ENCODE data around the gene EDN3. TPM values are rescaled to one million over a fixed set of nuclear protein-coding genes. Genes with fewer than 3 reads are reported as not detected.
"Not testable (repeated sequence)": the region's sequence is repeated elsewhere in the genome, so short reads cannot be mapped to it uniquely, and the experiment has no call there.

EDN3 gene
- total RNA-seq, 1 experiment from 2014 or later: 97.6 TPM

- Histone ChIP-seq H3K9me3 (replicated peaks) (no peaks in the 10 kb centered on the region), H3K4me3 (no peak overlapping the region), H3K4me1 (peaks cover 56% of the 10 kb centered on the region), H3K27me3 (no peaks in the 10 kb centered on the region), H3K27ac (peak overlapping the region; percentile 96), H3K36me3 (no peaks in the 10 kb centered on the region)
- DNase-seq: peak; percentile 61 to 87
Observed at GRCh38 chr20:59335377-59335776, 35.0 kb downstream of the EDN3 start.

DNA sequence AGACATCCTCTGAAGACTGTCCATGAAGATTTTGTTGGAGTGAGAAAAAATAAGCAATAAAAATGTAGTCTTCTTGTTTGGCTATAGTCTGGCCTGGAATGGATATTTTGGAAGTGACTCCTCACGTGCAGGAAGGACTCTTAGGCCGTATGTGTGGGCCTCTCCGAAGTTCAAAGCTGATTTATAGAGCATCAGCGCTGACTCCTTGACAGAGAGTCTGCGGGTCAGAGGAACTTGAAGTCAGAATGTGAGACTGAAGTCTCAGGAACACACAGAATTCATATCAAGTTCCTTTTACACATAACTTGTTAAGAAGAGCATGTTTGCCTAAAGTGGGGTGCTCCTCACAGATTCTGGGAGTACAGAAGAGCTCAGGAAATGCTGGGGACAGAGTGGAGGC lies 36.1 kb downstream of the EDN3 start:
- Histone ChIP-seq H3K36me3 (no peaks in the 10 kb centered on the region), H3K27ac (peak overlapping the region; percentile 96), H3K27me3 (no peaks in the 10 kb centered on the region), H3K4me1 (peaks cover 61% of the 10 kb centered on the region), H3K4me3 (no peak overlapping the region), H3K9me3 (replicated peaks) (no peaks in the 10 kb centered on the region)
- peak in 1 of 2 experiments; percentile 54 for DNase-seq

- H3K27me3 ChIP-seq; DNase-seq; H3K36me3 ChIP-seq; H3K27ac ChIP-seq; H3K4me3 ChIP-seq; H3K9me3 ChIP-seq (replicated peaks): not testable (repeated sequence)
- H3K4me1 ChIP-seq: peaks cover 72% of the 10 kb centered on the region
Observed at GRCh38 chr20:59338444-59338843, 38.0 kb downstream of the EDN3 start.

- H3K9me3 ChIP-seq (replicated peaks): peaks cover 5% of the 10 kb centered on the region; the same call in 1 of the 2 replicates
- H3K36me3 ChIP-seq: no peaks in the 10 kb centered on the region
- H3K4me1 ChIP-seq: peaks cover 61% of the 10 kb centered on the region
- no peaks in the 10 kb centered on the region for H3K27me3 ChIP-seq
- peak; percentile 94 to 99 for DNase-seq
- H3K27ac ChIP-seq: peak overlapping the region; percentile 54
- H3K4me3 ChIP-seq: no peak overlapping the region
Observed at GRCh38 chr20:59340201-59340885, 39.9 kb downstream of the EDN3 start.

DNA sequence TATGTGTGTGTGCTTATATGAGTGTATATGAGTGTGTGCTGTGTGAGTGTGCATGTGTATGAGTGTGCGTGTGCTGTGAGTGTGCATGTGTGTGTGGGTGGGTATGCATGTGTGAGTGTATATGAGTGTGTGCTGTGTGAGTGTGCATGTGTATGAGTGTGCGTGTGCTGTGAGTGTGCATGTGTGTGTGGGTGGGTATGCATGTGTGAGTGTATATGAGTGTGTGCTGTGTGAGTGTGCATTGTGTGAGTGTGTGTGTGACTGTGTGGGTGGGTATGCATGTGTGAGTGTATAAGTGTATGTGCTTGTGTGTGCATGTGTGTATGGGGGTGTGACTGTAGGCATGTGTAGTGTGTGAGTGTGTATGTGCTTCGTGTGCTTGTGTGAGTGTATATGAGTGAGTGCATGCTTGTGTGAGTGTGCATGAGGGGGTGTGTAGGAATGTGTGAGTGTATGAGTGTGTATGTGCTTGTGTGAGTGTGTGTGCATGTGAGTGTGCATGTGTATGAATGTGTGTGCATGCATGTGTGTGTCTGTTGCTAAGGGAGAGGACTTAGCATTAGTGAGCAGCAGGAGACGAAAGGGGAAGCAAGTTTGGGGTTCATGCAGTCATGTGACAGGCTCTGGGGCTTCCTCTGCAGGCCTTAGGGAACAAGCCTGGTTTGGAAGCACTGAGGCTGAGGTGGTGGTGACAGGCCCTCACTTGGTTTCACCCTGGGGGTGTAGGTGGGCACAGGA lies 41.0 kb downstream of the EDN3 start:
- peaks cover 50% of the 10 kb centered on the region for H3K4me1 ChIP-seq
- H3K27me3 ChIP-seq; H3K36me3 ChIP-seq; H3K9me3 ChIP-seq (replicated peaks); DNase-seq: not testable (repeated sequence)
- peak overlapping the region; percentile 66 for H3K27ac ChIP-seq
- peak overlapping the region; percentile 10; the same call in 1 of the 2 replicates for H3K4me3 ChIP-seq

- Histone ChIP-seq H3K4me3 (peak overlapping the region; percentile 10), H3K27ac (peak overlapping the region; percentile 66), H3K4me1 (peaks cover 43% of the 10 kb centered on the region), H3K36me3 (no peaks in the 10 kb centered on the region), H3K27me3 (no peaks in the 10 kb centered on the region), H3K9me3 (replicated peaks) (peaks cover 5% of the 10 kb centered on the region; the same call in 1 of the 2 replicates)
- DNase-seq: peak; percentile 95 to 98
Observed at GRCh38 chr20:59342023-59342957, 41.9 kb downstream of the EDN3 start.

- Histone ChIP-seq H3K36me3 (no peaks in the 10 kb centered on the region), H3K9me3 (replicated peaks) (peaks cover 5% of the 10 kb centered on the region; the same call in 1 of the 2 replicates), H3K4me1 (peaks cover 24% of the 10 kb centered on the region), H3K27me3 (no peaks in the 10 kb centered on the region), H3K4me3 (no peak overlapping the region), H3K27ac (no peak overlapping the region)
- no peak for DNase-seq
Observed at GRCh38 chr20:59346061-59346460, 45.6 kb downstream of the EDN3 start.

DNA sequence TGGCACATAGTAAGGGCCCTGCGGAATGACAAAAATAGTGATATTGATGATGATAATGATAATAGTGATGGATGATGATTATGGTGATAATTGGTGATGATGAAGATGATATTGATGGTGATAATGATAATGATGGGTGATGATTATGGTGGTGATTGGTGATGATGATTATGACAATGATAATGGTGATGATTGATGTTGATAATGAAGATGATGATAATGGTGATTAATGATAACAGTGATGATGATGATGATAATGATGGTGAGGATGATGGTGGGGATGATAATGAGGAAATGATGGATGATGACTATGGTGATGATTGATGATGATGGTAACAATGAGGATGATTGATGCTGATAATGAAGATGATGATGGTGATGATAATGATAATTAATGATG lies 48.9 kb downstream of the EDN3 start:
- Histone ChIP-seq H3K27ac (no peak overlapping the region), H3K4me3 (no peak overlapping the region), H3K9me3 (replicated peaks) (no peaks in the 10 kb centered on the region; the same call in 1 of the 2 replicates), H3K27me3 (no peaks in the 10 kb centered on the region), H3K4me1 (peaks cover 2% of the 10 kb centered on the region; the same call in 1 of the 2 replicates), H3K36me3 (no peaks in the 10 kb centered on the region)
- no peak for DNase-seq

GRCh38 chr20:59350330-59351156 lies 50.1 kb downstream of the EDN3 start:
- Histone ChIP-seq H3K27me3 (no peaks in the 10 kb centered on the region), H3K9me3 (replicated peaks) (no peaks in the 10 kb centered on the region), H3K36me3 (no peaks in the 10 kb centered on the region), H3K27ac (no peak overlapping the region), H3K4me1 (peaks cover 2% of the 10 kb centered on the region; the same call in 1 of the 2 replicates), H3K4me3 (no peak overlapping the region)
- no peak for DNase-seq

DNA sequence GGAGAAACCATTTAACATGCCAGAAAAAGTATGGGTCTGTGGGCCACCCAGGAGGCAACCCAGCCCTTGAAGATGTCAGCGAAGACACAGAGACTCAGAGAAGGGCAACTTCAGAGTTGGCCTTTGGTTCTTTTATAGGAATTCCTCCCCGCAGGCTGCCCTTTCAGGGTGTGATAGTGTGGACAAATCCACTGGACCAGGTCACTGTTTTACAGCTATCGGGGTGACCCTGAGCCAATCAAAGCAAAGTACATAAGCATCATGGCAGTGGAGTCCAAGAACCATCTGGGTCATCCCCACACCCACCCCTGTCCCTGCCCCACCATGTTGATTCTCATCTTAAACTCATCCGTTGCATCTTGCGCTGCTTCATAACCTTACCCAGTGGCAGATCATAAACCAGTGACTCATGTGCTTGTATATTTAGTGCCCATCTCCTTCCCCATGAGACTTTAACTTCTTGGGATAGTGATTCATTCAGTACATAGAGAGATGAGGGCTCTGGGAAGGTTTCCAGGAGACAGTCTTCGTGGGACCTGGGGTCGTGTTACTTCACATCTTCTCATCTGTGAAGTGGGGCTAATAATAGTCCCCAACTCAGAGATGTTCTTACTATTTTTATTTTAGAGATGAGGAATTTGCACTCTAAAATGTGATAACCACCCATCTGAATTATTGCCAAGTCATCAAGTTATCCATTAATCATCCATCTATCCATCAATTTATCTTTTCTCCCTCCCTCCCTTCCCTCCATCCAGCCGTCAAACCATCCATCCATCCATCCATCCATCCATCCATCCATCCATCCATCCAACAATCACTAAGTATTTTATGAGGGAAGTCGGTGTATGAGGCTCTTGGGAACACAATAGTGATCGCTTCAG lies 51.0 kb downstream of the EDN3 start:
- Histone ChIP-seq H3K27me3 (no peaks in the 10 kb centered on the region), H3K27ac (no peak overlapping the region), H3K4me3 (no peak overlapping the region), H3K36me3 (no peaks in the 10 kb centered on the region), H3K9me3 (replicated peaks) (no peaks in the 10 kb centered on the region), H3K4me1 (peaks cover 2% of the 10 kb centered on the region; the same call in 1 of the 2 replicates)
- no peak for DNase-seq

DNA sequence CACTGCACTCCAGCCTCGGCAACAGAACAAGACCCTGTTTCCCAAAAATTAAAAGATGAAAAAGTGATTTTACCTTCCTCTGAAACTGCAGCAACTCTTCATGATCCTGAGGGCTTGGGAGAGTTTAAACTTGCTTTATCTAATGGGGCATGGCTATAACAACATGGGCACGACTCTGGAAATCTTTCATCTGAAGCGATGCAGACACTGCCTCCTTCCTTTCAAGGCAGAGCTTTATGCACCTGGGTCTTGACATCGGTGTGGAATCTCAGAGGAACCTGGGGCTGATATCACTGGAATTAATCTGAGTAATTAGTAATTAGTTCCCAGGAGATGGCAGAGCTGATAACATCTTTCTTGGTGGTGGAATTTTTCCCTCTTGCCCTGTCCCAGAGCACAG lies 52.1 kb downstream of the EDN3 start:
- no peaks in the 10 kb centered on the region for H3K36me3 ChIP-seq
- no peak overlapping the region for H3K4me3 ChIP-seq
- no peaks in the 10 kb centered on the region for H3K9me3 ChIP-seq (replicated peaks)
- no peak overlapping the region for H3K27ac ChIP-seq
- no peaks in the 10 kb centered on the region for H3K27me3 ChIP-seq
- DNase-seq: no peak
- peaks cover 2% of the 10 kb centered on the region; the same call in 1 of the 2 replicates for H3K4me1 ChIP-seq

DNA sequence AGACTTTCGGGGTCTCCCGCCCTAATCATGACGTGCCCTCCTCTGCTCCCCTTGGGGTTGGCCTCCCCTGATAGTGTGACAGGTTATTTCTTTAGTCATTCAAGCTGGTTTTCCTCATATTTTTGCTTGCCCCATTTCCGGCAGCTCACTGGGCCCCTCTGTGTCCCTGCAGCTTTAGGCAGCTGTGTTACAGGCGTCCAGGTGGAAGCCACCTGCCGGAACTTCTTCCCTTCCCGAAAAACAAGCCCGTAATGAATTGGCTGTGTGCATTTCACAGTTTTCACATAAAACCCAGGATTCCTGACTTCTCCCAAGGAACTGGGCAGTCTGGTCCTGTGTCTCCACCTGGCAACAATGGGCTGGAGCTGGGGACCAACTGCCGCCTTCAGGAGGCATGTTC lies 52.6 kb downstream of the EDN3 start:
- H3K27me3 ChIP-seq: no peaks in the 10 kb centered on the region
- H3K9me3 ChIP-seq (replicated peaks): no peaks in the 10 kb centered on the region
- DNase-seq: no peak
- peaks cover 2% of the 10 kb centered on the region; the same call in 1 of the 2 replicates for H3K4me1 ChIP-seq
- no peak overlapping the region for H3K27ac ChIP-seq
- H3K36me3 ChIP-seq: no peaks in the 10 kb centered on the region
- no peak overlapping the region for H3K4me3 ChIP-seq

DNA sequence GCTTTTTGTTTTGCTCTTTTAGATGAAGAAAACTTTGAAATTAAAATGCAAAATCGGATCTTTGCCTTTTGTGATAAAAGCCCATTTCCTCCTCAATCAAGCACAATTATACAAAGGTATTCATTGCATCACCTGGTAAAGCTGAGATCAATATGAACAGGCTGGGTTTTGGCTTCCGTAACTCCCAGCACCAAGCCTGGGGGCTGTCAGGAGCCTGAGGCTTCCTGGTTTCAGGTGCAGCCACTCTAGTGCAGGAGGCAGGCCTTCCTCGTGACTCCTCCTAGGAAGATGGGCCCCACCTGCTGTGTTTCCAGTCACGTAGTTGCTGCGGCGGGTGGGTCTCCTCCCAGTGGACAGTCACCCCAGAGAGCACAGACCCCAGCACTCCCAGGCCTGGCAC lies 54.0 kb downstream of the EDN3 start:
- Histone ChIP-seq H3K27ac (no peak overlapping the region), H3K4me3 (no peak overlapping the region), H3K9me3 (replicated peaks) (no peaks in the 10 kb centered on the region), H3K27me3 (no peaks in the 10 kb centered on the region), H3K4me1 (peaks cover 2% of the 10 kb centered on the region; the same call in 1 of the 2 replicates), H3K36me3 (no peaks in the 10 kb centered on the region)
- DNase-seq: no peak
